SHP77 (cell line): Measurements from ENCODE around the gene GCNA.
"Not testable (repeated sequence)": the region's sequence is repeated elsewhere in the genome, so short reads cannot be mapped to it uniquely, and the experiment has no call there.

Experiments
- DNase-seq, 2 experiments: peaks; one replicate each; lab custom pipeline; 2025; lab: John Stamatoyannopoulos, UW

The GCNA gene

DNA sequence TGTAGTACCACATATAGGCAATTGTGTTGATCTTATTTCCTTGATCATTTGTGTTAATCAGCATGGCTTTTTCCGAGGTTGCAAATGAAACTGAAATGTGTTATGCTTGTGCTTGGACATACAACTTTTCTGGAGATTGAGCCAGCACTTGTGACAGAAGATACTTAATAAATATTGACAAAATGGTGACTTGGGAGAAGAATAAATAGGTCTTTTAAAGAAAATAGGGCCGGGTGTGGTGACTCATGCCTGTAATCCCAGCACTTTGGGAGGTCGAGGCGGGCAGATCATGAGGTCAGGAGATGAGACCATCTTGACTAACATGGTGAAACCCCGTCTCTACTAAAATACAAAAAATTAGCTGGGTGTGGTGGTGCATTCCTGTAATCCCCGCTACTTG is 18.5 kb upstream of the GCNA start:
- not testable (repeated sequence) for DNase-seq

DNA sequence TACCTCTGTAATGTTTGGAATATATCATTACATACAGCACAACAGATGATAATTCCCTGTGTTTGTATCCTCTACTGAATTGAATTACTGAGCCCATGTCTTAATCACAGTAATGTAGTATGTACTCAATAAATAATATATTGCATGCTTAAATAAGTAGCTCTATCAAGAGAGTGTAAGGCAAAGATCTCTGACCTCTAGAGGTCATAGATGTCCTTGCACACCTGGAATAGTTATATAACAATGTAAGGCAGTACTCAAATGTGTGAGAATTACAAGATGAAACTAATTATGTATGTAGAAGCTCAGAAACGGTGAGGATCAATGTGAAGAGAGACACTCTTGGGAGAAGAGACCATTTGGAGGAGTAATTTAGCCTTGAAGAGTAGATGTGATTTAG is 14.3 kb upstream of the GCNA start:
- DNase-seq = no peak

DNA sequence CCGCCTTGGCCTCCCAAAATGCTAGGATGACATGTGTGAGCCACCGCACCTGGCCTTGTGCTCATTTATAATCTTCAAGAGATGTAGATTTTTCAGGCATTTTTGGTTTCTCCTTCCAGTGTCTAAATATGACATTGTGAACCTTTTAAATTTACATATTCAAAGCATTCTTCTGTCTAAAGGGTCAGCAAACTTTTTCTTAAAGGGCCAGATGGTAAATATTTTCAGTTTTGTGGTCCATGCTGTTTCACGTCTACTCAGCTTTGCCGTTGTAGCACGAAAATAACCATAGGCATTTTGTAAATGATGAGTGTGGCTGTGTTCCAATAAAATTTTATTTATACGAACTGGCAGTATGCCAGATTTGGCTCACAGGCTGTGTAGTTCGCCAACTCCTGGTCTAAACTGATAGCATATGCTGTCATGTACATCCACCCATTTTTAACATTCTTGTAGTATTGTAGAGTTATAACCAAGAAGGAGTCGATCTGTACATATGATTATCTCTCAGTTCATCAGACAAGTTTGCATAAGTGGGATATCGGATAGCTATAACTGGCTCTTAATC is 12.7 kb upstream of the GCNA start:
- DNase-seq = no peak

DNA sequence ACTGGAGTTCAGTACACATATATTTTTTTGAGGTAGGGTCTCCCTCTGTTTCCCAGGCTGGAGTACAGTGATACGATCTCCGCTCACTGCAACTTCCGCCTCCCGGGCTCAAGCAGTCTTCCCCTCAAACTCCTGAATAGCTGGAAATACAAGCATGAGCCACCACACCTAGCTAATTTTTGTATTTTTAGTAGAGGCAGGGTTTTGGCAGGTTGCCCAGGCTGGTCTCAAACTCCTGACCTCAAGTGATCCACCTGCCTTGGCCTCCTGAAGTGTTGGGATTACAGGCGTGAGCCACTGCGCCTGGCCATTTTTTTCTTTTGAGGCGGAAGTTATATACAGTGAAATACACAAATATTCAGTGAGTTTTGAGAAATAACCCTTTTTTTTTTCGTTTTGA is 6.8 kb upstream of the GCNA start:
- not testable (repeated sequence) for DNase-seq

DNA sequence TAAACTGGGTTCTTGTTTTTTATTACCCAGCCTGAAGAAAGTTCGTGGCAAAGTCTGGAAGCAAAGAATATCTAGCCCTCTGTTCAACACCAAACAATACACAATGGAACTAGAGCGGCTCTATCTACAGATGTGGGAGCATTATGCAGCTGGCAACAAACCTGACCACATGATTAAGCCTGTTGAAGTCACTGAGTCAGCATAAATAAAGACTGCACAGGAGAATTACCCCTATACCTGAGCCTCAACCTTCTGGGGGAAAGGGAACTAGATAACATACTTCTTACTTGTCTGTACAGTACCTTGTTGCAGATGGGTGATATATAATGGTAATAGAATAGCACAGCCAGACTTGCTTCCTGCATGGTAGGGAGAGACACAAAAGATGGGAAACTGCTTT is 4.6 kb upstream of the GCNA start:
- no peak for DNase-seq

DNA sequence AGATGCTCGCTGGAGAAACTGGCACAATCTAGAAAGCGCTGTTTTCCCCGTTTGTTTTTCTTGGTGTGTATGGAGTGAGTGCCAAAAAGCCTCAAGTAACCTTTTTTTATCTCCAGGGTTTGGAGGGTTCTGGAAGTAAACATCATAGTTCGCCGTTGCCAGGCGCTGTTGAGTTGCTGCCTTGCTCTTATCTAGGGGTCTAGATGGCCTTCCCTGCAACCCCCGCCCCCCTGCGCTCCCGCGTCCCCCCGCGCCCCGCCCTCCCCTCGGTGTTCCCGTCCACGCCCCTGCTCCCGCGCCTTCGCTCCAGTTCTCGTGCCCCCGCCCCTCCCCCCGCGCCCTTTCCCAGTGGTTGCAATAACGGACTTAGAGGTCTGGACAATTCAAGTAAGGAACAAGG is 555 bp upstream of the GCNA start:
- DNase-seq = no peak

DNA sequence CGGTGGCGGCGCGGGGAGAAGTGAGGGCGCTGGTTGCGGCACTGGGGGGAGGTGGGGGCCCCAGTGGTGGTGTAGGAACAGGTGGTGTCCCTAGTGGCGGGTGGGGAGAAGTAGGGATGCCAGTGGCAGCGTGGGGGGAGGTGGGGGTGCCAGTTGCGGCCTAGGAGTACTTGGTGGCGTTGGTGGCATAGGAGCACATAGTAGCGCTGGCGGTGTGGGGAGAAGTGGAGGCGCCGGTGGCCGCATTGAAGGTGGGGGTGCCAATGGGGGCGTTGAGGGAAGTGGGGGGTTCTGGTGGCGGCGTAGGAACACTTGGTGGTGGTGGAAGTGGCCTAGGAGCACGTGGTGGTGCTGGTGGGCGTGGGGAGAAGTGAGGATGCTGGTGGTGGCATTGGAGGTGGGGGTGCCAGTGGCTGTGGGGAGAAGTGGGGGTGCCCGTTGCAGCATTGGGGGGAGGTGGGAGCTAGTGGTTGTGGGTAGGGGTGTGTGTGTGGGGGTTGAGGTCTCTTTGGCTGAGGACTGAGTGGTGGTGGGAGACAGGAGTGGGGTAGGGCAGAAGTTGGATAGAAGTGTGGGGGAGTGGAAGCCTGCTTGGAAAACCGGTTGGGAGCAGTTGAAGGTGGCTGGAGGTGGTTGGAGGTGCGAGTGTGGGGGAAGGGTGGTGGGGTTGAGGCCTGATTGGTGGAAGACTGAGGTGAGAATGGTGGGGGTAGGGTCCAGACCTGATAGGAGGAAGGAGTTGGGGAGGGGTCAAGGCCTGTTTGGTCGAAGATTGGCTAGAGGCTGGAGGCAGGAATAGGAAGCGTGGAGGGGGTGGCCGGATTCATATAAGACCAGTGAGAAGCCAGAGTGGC is 1.1 kb downstream of the GCNA start:
- no peak for DNase-seq

DNA sequence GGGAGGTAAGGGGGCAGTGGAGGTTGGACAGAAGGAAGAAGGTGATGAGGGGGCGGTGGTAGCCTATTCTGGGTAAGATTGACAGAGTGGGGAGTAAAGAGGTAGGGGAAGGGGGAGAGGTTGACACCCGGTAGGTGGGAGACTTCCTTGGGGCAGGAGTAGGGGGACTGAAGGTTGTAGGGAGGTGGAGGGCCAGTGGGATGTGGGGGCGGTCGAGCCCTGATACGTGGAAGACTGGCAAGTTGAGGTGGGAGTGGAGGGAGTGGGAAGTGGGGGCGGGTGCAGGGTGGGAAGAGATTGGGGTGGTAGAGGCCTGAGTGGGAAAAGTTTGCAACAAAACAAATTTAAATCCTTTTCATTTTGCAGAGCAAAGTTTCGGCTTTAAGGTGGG is 1.7 kb downstream of the GCNA start:
- DNase-seq = no peak

DNA sequence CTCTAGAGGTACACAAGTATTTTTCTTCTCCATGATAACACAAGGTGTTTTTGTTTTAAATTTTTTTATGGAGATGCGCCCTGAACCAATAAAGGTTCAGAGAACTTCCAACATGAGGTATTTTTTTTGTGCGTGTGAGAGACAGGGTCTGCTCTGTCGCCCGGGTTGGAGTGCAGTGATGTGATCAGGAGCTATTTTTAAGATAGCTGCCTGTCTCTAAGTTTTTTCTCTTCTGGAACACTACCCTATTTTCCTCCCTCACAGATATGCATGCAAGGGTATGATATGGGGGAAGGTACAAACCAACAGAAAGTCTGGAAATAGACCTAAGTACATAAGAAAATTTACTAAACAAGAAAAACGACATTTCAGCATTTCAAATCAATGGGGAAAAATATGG is 3.0 kb downstream of the GCNA start:
- DNase-seq = no peak

DNA sequence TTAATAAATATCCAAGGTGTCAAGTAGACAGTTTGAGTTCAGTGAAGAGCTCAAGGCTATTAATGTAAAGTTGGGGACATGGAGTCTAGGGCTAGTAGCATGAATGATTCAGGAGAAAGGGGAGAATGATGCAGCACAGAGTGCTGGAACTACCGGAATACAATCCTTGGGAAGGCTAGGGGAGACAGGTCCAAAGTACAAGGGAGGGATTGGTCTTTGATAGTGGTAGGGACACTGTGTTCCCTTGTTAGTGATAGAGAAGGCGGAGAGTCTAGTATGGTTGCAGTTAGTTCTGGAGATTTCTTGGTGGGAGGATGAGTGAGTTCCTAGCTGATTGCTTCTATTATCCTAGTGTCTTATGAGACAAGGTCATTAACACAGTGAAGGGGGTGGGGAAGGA is 8.7 kb downstream of the GCNA start:
- no peak for DNase-seq

DNA sequence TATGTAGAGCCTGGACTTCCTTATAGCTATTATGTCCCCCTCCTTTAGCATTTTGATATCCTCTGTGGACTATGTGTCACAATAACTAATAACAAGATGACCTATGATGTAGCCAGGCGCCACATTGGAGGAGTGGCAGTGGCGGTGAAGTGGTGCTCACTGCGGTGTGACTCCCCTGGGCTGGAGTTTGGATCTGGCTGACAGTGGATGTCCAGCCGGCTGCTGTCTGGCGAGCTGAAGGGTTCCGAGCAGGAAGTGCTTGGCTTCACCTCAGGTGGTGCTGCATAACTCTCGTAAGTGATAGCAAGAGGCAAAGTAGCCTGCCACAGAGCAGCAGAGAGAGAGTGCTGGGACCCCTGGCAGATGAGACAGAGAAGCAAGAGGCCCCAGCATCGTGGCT is 15.0 kb downstream of the GCNA start:
- DNase-seq = not testable (repeated sequence)

DNA sequence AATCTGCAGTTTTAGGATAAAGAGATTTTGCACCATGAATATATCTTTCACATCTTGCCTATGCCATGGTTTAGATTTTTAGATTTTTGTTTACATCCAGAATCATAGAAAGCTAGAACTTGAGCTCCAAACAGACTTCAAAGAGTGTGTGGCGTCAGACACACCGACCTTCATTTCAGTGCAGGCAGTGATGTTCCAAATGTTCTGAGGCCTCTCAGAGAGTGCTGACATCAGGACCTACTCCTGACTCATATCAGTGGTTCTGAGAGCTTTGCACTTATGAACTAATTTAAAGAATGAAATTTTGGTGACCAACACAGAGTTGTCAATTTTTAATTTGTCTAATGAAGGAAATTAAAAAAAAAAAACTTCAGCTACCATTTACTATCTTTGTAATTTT is 21.7 kb downstream of the GCNA start:
- DNase-seq = no peak

DNA sequence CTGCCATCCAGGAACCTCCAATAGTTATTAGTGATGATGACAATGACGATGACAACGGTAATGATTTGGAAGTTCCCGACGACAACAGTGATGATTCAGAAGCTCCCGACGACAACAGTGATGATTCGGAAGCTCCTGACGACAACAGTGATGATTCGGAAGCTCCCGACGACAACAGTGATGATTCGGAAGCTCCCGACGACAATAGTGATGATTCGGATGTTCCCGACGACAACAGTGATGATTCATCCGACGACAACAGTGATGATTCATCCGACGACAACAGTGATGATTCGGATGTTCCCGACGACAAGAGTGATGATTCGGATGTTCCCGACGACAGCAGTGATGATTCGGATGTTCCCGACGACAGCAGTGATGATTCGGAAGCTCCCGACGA is 25.4 kb downstream of the GCNA start:
- no peak for DNase-seq

DNA sequence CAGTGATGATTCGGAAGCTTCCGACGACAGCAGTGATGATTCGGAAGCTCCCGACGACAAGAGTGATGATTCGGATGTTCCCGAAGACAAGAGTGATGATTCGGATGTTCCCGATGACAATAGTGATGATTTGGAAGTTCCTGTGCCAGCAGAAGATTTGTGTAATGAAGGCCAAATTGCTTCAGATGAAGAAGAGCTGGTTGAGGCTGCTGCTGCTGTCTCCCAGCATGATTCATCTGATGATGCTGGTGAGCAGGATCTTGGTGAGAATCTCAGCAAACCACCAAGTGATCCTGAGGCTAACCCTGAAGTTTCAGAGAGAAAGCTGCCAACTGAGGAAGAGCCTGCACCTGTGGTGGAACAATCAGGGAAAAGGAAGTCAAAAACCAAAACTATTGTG is 25.9 kb downstream of the GCNA start:
- no peak for DNase-seq

DNA sequence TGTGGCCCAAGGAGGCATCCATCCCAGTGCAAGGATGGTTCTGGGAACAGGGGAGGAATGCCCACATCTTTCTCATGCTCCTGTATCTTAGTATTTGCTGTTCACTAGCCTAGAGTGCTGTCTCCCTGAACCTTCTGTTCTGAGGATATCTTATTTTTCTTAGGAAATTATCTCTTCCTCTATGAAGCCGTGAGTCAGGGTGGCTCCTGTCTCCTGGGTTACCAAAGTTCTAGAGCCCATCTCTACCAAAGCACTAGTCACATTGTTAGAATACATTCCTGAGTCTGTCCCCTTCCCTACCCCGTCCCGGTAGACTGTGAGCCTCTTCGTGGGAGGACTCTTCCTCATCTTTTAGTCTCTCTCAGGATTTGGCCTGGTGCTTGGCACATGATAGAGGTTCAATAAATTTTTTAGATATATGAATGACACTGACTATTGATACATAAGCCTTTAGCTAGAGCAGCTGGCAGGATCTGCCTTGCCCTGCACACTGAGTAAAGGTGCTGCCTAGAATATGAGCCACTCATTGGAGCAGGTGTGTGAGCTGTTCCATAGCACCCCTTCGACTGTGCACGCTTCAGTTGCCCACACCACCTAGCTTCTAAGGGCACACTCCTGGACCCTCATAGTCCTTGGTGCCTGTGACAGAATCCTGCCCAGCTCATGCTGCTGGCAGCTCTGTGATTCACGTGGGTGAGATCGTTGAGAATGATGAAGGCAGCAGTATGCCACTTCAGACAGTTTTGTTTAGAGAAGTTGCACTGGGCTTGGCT is 26.7 kb downstream of the GCNA start:
- no peak for DNase-seq

DNA sequence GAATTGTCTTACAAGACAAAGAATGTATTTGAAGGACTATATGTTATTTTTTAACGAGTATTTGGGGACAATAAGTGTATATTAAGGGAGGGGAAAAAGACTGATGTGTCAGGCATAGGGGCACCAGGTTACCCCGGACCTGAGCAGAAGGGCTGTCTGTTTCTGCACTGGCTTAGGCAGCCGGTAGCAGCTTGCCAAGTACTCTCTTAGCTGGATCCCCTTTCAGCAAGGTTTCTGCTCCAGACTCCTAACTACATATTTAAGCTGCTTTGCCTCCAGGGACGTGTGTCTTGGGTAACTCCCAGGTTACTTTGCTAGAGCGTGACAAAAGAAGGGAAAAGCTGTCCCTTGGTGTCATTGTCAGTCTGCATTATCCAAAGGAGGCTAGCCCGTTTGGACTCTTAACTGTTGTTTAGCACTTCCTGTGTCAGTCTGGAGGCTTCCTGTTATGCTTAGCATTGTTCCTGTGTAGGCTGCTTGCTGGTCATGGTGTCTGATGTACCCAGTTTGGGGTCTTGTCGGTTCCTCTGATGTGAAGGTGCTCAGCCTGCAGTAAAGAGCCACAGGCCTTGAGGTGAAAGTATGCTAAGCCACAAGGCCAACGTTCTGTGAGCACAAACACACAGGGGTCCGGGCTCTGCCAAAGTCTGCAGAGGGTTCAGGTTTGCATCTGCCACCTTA is 28.4 kb downstream of the GCNA start:
- DNase-seq = no peak

DNA sequence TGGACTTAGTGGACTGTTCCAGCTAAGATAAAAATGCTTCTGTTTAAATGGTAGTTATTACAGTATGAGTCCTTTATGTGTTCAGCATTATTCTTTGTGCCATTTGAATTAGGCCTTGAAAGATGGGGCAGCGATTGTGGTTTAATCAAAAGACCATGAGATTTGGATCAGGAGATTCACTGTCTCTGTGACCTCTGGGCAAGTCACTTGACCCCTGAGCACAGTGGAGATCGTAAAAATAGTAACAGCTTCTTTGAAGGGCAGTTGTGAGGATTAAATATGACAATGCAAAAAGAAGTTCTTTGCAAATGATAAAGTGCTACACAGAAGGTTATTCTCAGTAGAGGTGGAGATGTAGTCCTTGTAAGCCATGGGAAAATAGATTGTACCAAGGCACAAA is 29.3 kb downstream of the GCNA start:
- DNase-seq = no peak

DNA sequence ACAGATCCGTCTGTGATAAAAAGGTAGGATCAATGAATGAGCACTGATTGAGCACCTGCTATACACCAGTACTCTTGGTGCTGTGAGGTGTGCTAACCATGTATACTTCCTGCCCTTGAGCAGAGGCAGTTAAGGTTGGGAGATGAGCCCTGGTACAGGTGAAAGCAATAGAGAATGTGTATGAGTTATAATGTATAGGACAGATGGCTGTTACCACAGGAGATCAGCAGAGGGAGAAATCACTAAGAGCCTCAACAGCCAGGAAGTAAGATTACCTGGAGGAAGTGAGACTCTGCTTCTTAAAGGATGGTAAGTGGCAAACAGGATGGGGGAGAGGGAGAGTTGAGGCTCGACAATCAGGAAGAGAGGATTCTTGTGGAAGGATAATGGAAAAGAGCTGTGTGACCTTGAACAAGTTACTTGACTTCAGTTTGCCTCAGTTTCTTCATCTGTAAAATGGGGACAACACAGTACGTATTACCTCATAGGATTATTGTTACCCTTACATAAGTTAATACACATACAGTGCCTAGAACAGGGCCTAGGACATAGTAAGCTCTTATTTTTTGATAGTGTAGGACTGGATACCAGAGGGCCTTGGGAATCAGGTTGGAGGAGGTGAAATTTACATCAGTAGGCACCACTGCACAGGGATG is 31.0 kb downstream of the GCNA start:
- DNase-seq = no peak

DNA sequence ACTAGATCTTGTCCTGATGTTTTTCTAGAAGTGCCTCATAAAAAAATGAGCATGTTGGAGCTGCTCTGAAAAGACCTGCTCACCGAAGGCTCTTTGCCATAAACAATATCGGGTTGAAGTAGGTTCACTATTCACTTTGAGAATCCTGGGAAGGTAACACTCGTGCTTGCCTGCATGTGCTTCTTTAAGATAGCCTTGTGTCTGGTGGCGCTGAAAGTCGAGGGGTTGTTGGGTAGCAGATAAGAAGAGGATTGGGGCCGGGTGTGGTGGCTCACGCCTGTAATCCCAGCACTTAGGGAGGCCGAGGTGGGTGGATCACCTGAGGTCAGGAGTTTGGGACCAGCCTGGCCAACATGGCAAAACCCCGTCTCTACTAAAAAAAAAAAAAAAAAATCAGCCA is 33.5 kb downstream of the GCNA start:
- DNase-seq = not testable (repeated sequence)

DNA sequence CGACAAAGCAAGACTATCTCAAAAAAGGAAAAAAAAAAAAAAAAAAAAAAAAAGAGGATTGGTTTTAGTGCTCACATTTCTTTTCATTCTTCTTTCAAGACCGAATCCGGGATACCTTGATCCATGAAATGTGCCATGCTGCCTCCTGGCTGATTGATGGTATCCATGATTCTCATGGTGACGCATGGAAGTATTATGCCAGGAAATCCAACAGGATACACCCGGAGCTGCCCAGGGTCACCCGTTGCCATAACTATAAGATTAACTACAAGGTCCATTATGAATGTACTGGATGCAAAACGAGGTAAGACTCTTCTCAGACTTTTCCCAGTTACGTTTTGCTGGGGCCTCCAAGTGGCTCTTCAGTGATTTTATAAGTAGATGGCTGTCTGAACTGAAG is 34.0 kb downstream of the GCNA start:
- DNase-seq = no peak

DNA sequence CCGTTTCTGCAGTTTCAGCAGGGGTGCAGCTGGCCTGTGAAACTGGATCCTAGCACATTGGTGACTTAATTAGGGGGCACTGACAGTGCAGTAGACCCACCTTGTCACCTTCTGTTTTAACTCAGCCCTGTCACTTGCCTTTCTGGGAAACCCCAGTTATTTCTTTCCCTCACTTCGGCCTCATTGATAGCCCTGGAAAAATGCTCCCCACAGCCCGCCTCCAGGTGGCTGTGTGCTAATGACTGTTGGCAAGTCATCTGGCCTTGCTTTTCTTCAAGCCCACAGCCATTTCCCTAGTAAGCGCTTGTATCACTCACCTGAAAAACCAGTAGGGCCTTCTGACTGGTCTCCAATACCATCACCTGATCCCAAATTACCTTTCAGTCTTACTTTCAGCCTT is 36.8 kb downstream of the GCNA start:
- no peak for DNase-seq

DNA sequence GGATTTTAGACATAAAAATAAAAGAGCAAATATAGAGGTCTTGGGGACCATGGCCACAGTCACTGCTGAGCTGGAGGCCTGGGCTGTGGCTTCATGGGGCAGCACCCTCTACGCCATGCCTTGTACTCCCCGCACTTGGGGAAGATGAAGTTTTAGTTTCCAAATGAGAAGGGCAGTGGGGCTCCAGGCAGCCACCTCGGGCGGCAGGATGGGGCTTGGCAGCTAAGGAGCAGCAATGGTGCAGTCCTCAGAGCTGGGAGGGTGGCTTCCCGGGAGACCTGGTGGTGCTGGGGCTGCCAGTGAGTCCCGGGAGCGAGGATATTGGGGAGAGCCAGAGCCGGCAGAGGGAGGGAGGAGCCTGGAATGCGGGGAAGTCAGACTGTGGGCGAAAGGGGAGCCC is 37.7 kb downstream of the GCNA start:
- no peak for DNase-seq
